Measurements from ENCODE around the gene RGS19. TPM values are rescaled to one million over a fixed set of nuclear protein-coding genes. Genes with fewer than 3 reads are reported as not detected.

Gene RGS19
- total RNA-seq, 4 donors from 2014 or later = 3.4 to 16.0 (median 10.5) TPM

DNA sequence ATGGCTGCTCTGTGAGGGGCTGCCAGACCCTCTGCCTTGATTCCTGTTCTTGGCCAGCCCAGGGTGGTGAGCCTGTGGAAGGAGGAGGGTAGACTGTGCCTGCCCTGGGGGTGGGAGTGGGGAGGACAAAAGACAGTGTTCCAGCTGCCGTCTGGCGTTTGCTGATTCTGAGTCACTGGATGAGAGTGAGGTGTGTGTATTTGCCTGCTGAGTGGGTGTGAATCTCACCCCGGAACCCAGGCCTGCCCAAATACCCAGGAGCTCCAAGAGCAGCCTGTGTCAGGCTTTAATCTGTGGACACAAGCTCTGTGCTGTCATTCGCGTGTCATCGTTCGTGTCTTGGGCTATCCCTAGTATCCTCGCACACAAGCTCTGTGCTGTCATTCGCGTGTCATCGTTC is 7.5 kb upstream of the RGS19 start:
- peaks cover 0 to 29% (median 10%) of the 10 kb centered on the region in 3 donors for H3K4me1 ChIP-seq
- no peaks in the 10 kb centered on the region for H3K36me3 ChIP-seq
- TF ChIP-seq, protein P1, sequence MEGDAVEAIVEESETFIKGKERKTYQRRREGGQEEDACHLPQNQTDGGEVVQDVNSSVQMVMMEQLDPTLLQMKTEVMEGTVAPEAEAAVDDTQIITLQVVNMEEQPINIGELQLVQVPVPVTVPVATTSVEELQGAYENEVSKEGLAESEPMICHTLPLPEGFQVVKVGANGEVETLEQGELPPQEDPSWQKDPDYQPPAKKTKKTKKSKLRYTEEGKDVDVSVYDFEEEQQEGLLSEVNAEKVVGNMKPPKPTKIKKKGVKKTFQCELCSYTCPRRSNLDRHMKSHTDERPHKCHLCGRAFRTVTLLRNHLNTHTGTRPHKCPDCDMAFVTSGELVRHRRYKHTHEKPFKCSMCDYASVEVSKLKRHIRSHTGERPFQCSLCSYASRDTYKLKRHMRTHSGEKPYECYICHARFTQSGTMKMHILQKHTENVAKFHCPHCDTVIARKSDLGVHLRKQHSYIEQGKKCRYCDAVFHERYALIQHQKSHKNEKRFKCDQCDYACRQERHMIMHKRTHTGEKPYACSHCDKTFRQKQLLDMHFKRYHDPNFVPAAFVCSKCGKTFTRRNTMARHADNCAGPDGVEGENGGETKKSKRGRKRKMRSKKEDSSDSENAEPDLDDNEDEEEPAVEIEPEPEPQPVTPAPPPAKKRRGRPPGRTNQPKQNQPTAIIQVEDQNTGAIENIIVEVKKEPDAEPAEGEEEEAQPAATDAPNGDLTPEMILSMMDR (IDR thresholded peaks at IDR 0.05) = no peak
- TF ChIP-seq POLR2AphosphoS5 (IDR thresholded peaks at IDR 0.05) (no peak), EP300 (IDR thresholded peaks at IDR 0.05) (no peak), POLR2A (IDR thresholded peaks at IDR 0.05) (no peak)
- no peak overlapping the region for H3K4me3 ChIP-seq
- 53% methylated on average over 3 of the region's 11 CpGs; no CpG with 5 or more reads in 1 of the 2 donors for WGBS, 2 donors (ENCODE audit: low coverage in 1 of 2)
- peaks cover 68% of the 10 kb centered on the region for H3K27me3 ChIP-seq
- H3K27ac ChIP-seq = no peak overlapping the region
- peaks cover 0 to 3% (median 0%) of the 10 kb centered on the region in 3 donors for H3K9me3 ChIP-seq
- no peak for ATAC-seq

DNA sequence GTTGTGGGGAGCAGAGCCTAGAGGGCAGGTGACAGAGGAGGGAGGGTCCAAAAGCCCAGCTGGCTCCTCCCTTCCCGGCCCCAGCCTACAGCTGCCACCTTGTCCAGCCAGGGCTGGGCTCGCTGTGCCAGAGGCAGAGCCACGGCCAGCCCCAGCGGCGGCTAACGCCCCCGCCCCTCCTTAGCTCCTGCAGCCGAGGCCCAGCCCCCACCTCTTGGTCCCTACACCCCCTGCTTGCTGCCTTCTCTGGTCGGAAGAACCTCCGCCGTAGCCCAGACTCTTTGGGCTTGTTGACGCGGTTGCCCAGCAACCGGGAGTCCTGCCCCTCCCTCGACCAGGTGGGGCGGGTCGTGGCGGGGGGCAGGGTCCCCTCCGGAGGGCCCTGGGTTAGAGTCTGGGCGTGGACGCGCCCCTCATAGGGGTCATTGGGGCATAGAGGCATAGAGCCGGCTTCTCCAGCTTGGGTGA is 5.4 kb upstream of the RGS19 start:
- TF ChIP-seq, protein P1 (IDR thresholded peaks at IDR 0.05) = no peak
- TF ChIP-seq EP300 (IDR thresholded peaks at IDR 0.05) (no peak), POLR2AphosphoS5 (IDR thresholded peaks at IDR 0.05) (no peak), POLR2A (IDR thresholded peaks at IDR 0.05) (no peak)
- no CpG with 5 or more reads among the region's 23 CpGs for WGBS, 2 donors (ENCODE audit: low coverage in 1 of 2)
- H3K27me3 ChIP-seq = peaks cover 59% of the 10 kb centered on the region
- no peak for ATAC-seq
- no peaks in the 10 kb centered on the region for H3K36me3 ChIP-seq
- H3K4me3 ChIP-seq = no peak overlapping the region
- H3K9me3 ChIP-seq = peaks cover 0 to 3% (median 0%) of the 10 kb centered on the region in 3 donors
- peaks cover 0 to 36% (median 10%) of the 10 kb centered on the region in 3 donors for H3K4me1 ChIP-seq
- H3K27ac ChIP-seq = no peak overlapping the region

- 0% methylated on average over 3 of the region's 86 CpGs; no CpG with 5 or more reads in 1 of the 2 donors for WGBS, 2 donors (ENCODE audit: low coverage in 1 of 2)
- H3K4me1 ChIP-seq = peaks cover 0 to 42% (median 13%) of the 10 kb centered on the region in 3 donors
- TF ChIP-seq POLR2A (IDR thresholded peaks at IDR 0.05) (peak in 1 of 2 donors; percentile 6), EP300 (IDR thresholded peaks at IDR 0.05) (no peak), POLR2AphosphoS5 (IDR thresholded peaks at IDR 0.05) (no peak)
- TF ChIP-seq, protein P1 (IDR thresholded peaks at IDR 0.05) = no peak
Observed at GRCh38 chr20:64083804-64084684, 4.7 kb upstream of the RGS19 start, which contains the start of gene LKAAEAR1. LKAAEAR1 (minus strand) TSS chr20:64084398; CDS start chr20:64084219, 179 bp downstream.

GRCh38 chr20:64083378-64083803 is 4.1 kb upstream of the RGS19 start:
- peak; percentile 49 for ATAC-seq
- TF ChIP-seq, protein P1 (IDR thresholded peaks at IDR 0.05) = peak in 3 of 4 experiments; percentile 59 to 85 (median 61)
- no peak for TF ChIP-seq POLR2AphosphoS5 (IDR thresholded peaks at IDR 0.05)
- H3K27me3 ChIP-seq = peaks cover 46% of the 10 kb centered on the region
- WGBS, 2 donors (ENCODE audit: low coverage in 1 of 2) = no CpG with 5 or more reads among the region's 52 CpGs
- H3K9me3 ChIP-seq = peaks cover 0 to 3% (median 0%) of the 10 kb centered on the region in 3 donors
- H3K36me3 ChIP-seq = no peaks in the 10 kb centered on the region
- peak overlapping the region; percentile 23 to 62 for H3K4me3 ChIP-seq
- no peak overlapping the region for H3K27ac ChIP-seq
- H3K4me1 ChIP-seq = peaks cover 0 to 48% (median 20%) of the 10 kb centered on the region in 3 donors

More at GRCh38 chr20:64083804-64084684, 4.7 kb upstream of the RGS19 start, which contains the start of gene LKAAEAR1:
- no peak within 1 kb of the TSS for H3K27ac ChIP-seq
- H3K27me3 ChIP-seq = peaks cover 53% of the 10 kb centered on the region
- H3K4me3 ChIP-seq = peak within 1 kb of the TSS; percentile 23 to 62
- no peak for ATAC-seq
- H3K9me3 ChIP-seq = peaks cover 0 to 3% (median 0%) of the 10 kb centered on the region in 3 donors
- no peaks in the 10 kb centered on the region for H3K36me3 ChIP-seq

Data from gastroesophageal sphincter (tissue), 4 donors.